MCF 10A (cell line): ENCODE results near the gene POLR3A. TPM values are rescaled to one million over a fixed set of nuclear protein-coding genes. Genes with fewer than 3 reads are reported as not detected.
A peak's percentile ranks its signal among the peaks of the same experiment; 100 is the strongest.

Source experiments
- BruUV-seq: library from RNA; stranded (reverse); fragments of 400-500 nt; replicated peaks from 2 replicates; lab custom pipeline; 2021; lab: Mats Ljungman, UMichigan
- CTCF ChIA-PET: fragments of 300-600 bp; sonication (Branson Sonifier 250); formaldehyde crosslinking; extraction: SDS; loops from one replicate; lab custom pipeline; 2021; ENCODE audit warnings: antibody characterized with exemption, inconsistent platforms; lab: Yijun Ruan, JAX
- POLR2A ChIA-PET: fragments of 300-600, 350-650 bp; sonication (Branson Sonifier 250); formaldehyde crosslinking; extraction: SDS; loops from one replicate; lab custom pipeline; 2020; ENCODE audit warnings: antibody characterized with exemption, inconsistent platforms; lab: Yijun Ruan, JAX
- DNase-seq: peaks from one replicate; pipeline ENCODE4 v3.0.0-alpha.2; 2018; ENCODE audit not compliant: unreplicated experiment
- H3K27ac Mint-ChIP-seq: one replicate; pipeline ENCODE4 v1.8.0; 2022; ENCODE audit warnings: mild to moderate bottlenecking, low read depth, mixed read lengths; ENCODE audit not compliant: unreplicated experiment
- H3K27me3 Mint-ChIP-seq: one replicate; pipeline ENCODE4 v1.8.0; 2022; ENCODE audit warnings: mixed read lengths; ENCODE audit not compliant: insufficient read depth, unreplicated experiment
- H3K36me3 Mint-ChIP-seq: one replicate; pipeline ENCODE4 v1.8.0; 2022; ENCODE audit warnings: mild to moderate bottlenecking, moderate library complexity, mixed read lengths; ENCODE audit not compliant: insufficient read depth, unreplicated experiment
- H3K4me1 Mint-ChIP-seq: one replicate; pipeline ENCODE4 v1.8.0; 2022; ENCODE audit warnings: mixed read lengths; ENCODE audit not compliant: insufficient read depth, unreplicated experiment
- H3K4me3 Mint-ChIP-seq: one replicate; pipeline ENCODE4 v1.8.0; 2022; ENCODE audit warnings: mild to moderate bottlenecking, moderate library complexity, mixed read lengths; ENCODE audit not compliant: unreplicated experiment
- H3K9me3 Mint-ChIP-seq: one replicate; pipeline ENCODE4 v1.8.0; 2022; ENCODE audit warnings: mixed read lengths; ENCODE audit not compliant: unreplicated experiment
- CTCF ChIP-seq: fragments of 200-600 bp; IDR thresholded peaks from one replicate; pipeline ENCODE4 v1.8.0; 2022; ENCODE audit warnings: antibody characterized with exemption, mild to moderate bottlenecking; ENCODE audit not compliant: unreplicated experiment
- intact Hi-C: fragments of 100-400 bp; cut with micrococcal nuclease; formaldehyde crosslinking; loops from 2 replicates; pipeline ENCODE4 v1.14.1; 2022
- total RNA-seq: library from RNA; stranded (reverse); gene quantifications from 2 replicates; pipeline ENCODE4 v1.2.3, GENCODE V29; 2022

Gene POLR3A
- total RNA-seq, 1 experiment from 2014 or later: 19.1 TPM

DNA sequence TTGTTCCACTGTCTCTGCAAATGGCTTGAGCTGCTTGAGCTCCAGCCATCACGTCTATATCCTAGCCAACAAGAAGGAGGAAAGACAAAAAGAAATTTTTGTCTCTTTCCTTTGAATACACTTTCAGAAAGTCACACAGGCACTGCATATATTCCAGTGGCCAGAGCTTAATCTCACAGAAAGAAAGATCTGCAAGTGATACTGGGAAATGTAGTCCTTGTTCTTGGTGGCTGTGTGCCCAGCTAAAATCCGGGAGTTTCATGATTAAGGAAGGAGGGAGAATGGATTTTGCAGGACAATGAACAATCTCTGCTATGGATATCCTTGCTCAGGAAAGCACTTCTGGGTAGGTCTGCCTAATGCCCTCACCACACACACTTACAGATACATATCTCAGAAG, 83.2 kb downstream of the POLR3A start:
- DNase-seq: peak; percentile 62
- POLR2A ChIA-PET: interaction anchor here (0.6 to 2.5 kb wide), 12 partner anchors 9 to 101 kb away, joined by 3 to 10 read pairs (median 4); partner anchors contain the start of gene DLG5
- no peak overlapping the region for H3K4me3 Mint-ChIP-seq
- peaks cover 6% of the 10 kb centered on the region for H3K36me3 Mint-ChIP-seq
- no peak overlapping the region for H3K27ac Mint-ChIP-seq
- intact Hi-C loops: no loop called here
- H3K9me3 Mint-ChIP-seq: no peaks in the 10 kb centered on the region
- H3K4me1 Mint-ChIP-seq: peaks cover 46% of the 10 kb centered on the region
- TF ChIP-seq CTCF: no peak
- no TSS peak for BruUV-seq
- no peaks in the 10 kb centered on the region for H3K27me3 Mint-ChIP-seq
- CTCF ChIA-PET: no interaction called here

GRCh38 chr10:77944519-77944918, 84.8 kb downstream of the POLR3A start:
- intact Hi-C loops: no loop called here

DNA sequence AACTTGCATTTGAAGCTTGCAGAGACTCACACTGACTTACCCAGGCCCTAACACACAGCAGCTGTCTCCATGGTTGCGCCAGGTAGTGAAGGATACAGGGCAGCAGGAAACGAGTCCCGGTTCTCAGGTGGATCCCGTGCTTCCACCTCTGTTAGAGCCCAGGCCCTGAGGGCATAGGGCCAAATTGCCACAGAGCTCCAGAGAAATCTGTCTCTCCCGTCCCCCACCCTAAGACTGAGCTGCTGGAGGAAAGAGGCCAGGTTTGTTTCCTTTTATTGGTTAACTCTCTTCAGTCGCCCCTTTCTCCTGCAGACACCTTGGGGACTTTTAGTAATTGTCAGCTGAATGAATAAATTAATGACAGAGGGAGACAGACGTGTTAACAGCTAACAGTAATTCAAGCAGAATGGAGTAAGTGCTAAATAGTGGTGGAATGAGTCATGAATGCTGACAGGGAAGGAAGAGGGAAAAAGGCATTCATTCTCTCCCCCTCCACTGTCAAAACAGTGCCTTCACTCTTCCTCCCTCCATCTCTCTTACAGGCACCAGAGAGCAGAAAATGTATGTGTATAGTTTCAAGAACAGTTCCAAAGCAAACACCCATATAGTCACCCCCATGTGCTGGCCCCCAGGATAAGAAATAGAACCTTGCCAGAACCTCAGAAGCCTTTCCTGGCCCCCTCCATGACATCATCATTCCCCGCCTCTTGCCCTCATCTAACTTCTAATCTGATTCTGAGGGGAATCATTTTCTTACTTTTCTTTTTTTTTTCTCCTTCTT, 86.0 kb downstream of the POLR3A start:
- CTCF ChIA-PET: interaction anchor here (0.9 to 1.0 kb wide), 2 partner anchors 16 to 54 kb away, joined by 4 read pairs; no protein-coding TSS in a partner anchor
- Mint-ChIP-seq H3K4me1 (peaks cover 43% of the 10 kb centered on the region), H3K9me3 (no peaks in the 10 kb centered on the region), H3K4me3 (peak overlapping the region; percentile 50), H3K36me3 (peaks cover 6% of the 10 kb centered on the region), H3K27me3 (no peaks in the 10 kb centered on the region), H3K27ac (peak overlapping the region; percentile 95)
- DNase-seq: peak; percentile 90
- intact Hi-C loops: no loop called here
- POLR2A ChIA-PET: interaction anchor here (0.5 to 2.2 kb wide), 18 partner anchors 12 to 96 kb away, joined by 3 to 23 read pairs (median 6); partner anchors contain the start of gene DLG5
- TF ChIP-seq CTCF: no peak
- no TSS peak for BruUV-seq

More at GRCh38 chr10:77944519-77944918, 84.8 kb downstream of the POLR3A start:
- BruUV-seq: no TSS peak
- TF ChIP-seq CTCF: no peak
- H3K4me1 Mint-ChIP-seq: peaks cover 52% of the 10 kb centered on the region
- H3K9me3 Mint-ChIP-seq: no peaks in the 10 kb centered on the region
- DNase-seq: peak; percentile 99
- H3K4me3 Mint-ChIP-seq: no peak overlapping the region
- H3K27ac Mint-ChIP-seq: peak overlapping the region; percentile 95
- H3K27me3 Mint-ChIP-seq: no peaks in the 10 kb centered on the region
- peaks cover 6% of the 10 kb centered on the region for H3K36me3 Mint-ChIP-seq
- CTCF ChIA-PET: no interaction called here
- POLR2A ChIA-PET: interaction anchor here (0.7 to 2.5 kb wide), 7 partner anchors 8 to 97 kb away, joined by 3 to 16 read pairs (median 5); partner anchors contain the start of gene DLG5

- Mint-ChIP-seq H3K27ac (no peak overlapping the region), H3K36me3 (peaks cover 6% of the 10 kb centered on the region), H3K4me1 (peaks cover 43% of the 10 kb centered on the region), H3K4me3 (no peak overlapping the region), H3K9me3 (no peaks in the 10 kb centered on the region), H3K27me3 (no peaks in the 10 kb centered on the region)
- no TSS peak for BruUV-seq
- ChIA-PET POLR2A (interaction anchor here (0.5 to 2.2 kb wide), 5 partner anchors 11 to 1247 kb away, joined by 3 to 7 read pairs (median 5); no protein-coding TSS in a partner anchor), CTCF (interaction anchor here (1.0 kb wide), 1 partner anchor 52 kb away, joined by 4 read pairs; no protein-coding TSS in a partner anchor)
- no peak for TF ChIP-seq CTCF
- intact Hi-C loops: no loop called here
- no peak for DNase-seq
Measured at GRCh38 chr10:77941790-77942189, 87.5 kb downstream of the POLR3A start.
